Measurements from ENCODE around the gene USP31.

USP31 gene

GRCh38 chr16:23082161-23082788 lies 67.0 kb downstream of the USP31 start:
- Mint-ChIP-seq H3K4me1 (ENCODE audit: low read depth) (peaks cover 2% of the 10 kb centered on the region), H3K9me3 (no peaks in the 10 kb centered on the region), H3K27me3 (ENCODE audit: low read depth) (no peaks in the 10 kb centered on the region), H3K27ac (no peak overlapping the region), H3K36me3 (ENCODE audit: low read depth) (peaks cover 17% of the 10 kb centered on the region), H3K4me3 (no peak overlapping the region)

- Mint-ChIP-seq H3K4me1 (ENCODE audit: low read depth) (peaks cover 2% of the 10 kb centered on the region), H3K27me3 (ENCODE audit: low read depth) (no peaks in the 10 kb centered on the region), H3K4me3 (no peak overlapping the region), H3K36me3 (ENCODE audit: low read depth) (peaks cover 17% of the 10 kb centered on the region), H3K27ac (no peak overlapping the region), H3K9me3 (no peaks in the 10 kb centered on the region)
These were observed 67.6 kb downstream of the USP31 start for GRCh38 chr16:23081675-23082119.

DNA sequence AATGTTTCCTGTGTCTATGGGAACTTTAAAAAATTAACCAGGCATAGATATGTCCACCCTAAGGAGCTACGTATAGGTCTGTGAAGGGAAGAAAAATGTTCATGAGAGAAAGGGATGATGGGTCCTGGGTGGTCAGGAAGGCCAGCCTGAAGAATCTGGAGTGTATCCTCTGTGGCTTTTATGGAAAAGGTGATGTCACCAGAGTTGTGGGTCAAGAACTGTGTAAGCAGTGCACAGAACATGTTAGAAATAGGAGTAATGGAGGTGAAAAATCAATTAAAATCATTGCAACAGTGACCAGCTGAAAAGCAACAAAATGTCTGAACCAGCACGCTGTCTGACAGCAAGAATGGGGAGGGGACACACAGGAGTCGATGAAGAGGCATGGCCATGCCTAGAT lies 68.5 kb downstream of the USP31 start:
- H3K27ac Mint-ChIP-seq: no peak overlapping the region
- no peak overlapping the region for H3K4me3 Mint-ChIP-seq
- H3K27me3 Mint-ChIP-seq (ENCODE audit: low read depth): no peaks in the 10 kb centered on the region
- H3K4me1 Mint-ChIP-seq (ENCODE audit: low read depth): peaks cover 2% of the 10 kb centered on the region
- peaks cover 15% of the 10 kb centered on the region for H3K36me3 Mint-ChIP-seq (ENCODE audit: low read depth)
- no peaks in the 10 kb centered on the region for H3K9me3 Mint-ChIP-seq

- peaks cover 15% of the 10 kb centered on the region for H3K36me3 Mint-ChIP-seq (ENCODE audit: low read depth)
- no peaks in the 10 kb centered on the region for H3K9me3 Mint-ChIP-seq
- H3K4me1 Mint-ChIP-seq (ENCODE audit: low read depth): peaks cover 2% of the 10 kb centered on the region
- no peak overlapping the region for H3K27ac Mint-ChIP-seq
- no peak overlapping the region for H3K4me3 Mint-ChIP-seq
- no peaks in the 10 kb centered on the region for H3K27me3 Mint-ChIP-seq (ENCODE audit: low read depth)
These were observed 68.9 kb downstream of the USP31 start for GRCh38 chr16:23080329-23080728.

DNA sequence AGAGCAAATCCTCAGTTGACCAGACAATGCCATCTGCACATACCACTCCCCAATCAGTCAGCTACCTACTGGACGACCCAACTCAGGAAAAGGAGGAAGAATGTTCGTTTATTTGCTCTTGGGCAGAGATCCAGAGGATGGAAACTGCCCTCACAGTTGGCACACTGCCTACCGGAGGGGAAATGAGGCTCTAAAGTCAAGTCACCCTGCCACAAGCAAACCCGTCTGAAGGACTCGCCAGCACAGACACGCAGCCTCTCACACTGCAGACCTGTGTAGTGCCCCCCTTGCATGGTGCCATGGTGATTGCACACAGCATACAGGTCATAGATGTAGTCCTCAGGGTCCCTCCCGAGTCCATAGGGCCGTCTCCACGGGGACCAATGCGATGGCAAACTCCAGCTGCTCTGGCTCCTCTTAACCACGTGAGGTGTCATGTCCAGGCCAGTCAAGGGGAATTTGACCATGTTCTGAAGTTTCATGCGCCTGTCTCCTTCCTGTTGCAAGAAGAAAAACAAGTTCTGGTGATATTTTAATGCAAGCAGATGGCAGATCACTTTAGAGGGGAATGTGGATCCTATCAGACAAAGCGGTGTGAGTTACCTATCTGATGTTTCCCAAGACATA lies 69.5 kb downstream of the USP31 start:
- Mint-ChIP-seq H3K27ac (no peak overlapping the region), H3K4me3 (no peak overlapping the region), H3K4me1 (ENCODE audit: low read depth) (peaks cover 2% of the 10 kb centered on the region), H3K9me3 (no peaks in the 10 kb centered on the region), H3K36me3 (ENCODE audit: low read depth) (peaks cover 15% of the 10 kb centered on the region), H3K27me3 (ENCODE audit: low read depth) (no peaks in the 10 kb centered on the region)

DNA sequence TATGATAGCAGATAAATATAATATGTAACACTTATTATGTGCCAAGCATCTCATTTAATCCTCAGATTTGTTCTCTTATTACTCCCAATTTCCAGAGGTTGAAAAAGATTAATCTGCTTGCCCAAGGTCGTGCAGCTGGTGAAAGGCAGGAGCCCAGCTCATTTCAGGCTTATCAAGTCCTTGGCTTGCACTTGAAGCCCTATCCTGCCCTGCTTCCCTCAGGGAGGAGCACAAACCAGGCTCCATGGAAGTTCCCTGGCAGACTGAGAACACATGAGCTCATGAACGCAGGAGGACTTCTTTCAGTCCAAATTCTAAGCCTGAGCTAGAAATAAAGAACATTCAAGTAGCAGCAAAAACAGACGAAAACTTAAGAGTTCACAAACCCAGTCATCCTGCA lies 74.8 kb downstream of the USP31 start:
- H3K4me1 Mint-ChIP-seq (ENCODE audit: low read depth): no peaks in the 10 kb centered on the region
- no peaks in the 10 kb centered on the region for H3K27me3 Mint-ChIP-seq (ENCODE audit: low read depth)
- H3K4me3 Mint-ChIP-seq: no peak overlapping the region
- H3K27ac Mint-ChIP-seq: no peak overlapping the region
- H3K36me3 Mint-ChIP-seq (ENCODE audit: low read depth): peaks cover 7% of the 10 kb centered on the region
- H3K9me3 Mint-ChIP-seq: no peaks in the 10 kb centered on the region

DNA sequence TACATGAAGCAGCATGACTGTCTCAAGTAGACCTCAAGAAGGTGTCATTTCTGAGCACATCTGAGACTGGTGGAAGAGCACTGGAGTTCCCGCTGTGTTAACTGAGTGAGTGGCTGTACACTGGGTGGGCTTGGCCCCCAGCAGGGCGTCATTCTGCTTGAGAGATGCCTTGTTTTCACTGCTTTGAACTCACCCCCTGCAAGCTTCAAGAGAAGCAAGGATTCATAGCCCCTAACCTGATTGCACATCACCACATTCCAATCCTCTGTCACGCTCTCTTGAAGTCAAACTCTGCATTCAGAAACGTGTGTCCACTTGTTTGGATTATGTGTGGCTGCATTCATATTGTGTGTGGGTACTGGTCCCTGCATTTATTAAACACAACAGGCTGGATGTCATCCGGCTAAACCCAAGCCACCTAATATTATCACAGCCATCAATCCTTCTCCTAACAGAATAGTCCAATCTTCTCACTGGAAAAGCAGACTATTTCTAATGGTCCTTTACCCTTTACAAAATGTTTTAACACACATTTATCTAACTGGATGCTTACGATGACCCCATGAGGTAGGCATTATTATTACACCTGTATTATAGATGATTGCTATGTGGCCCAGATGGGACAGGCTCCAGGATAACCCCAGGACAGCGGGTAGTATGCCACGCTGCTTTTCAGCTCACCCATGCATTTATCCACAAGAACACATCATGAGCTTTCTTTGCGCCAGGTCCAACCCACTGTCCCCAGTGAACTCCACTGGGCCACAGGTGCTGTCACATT lies 76.3 kb downstream of the USP31 start:
- no peaks in the 10 kb centered on the region for H3K9me3 Mint-ChIP-seq
- no peaks in the 10 kb centered on the region for H3K4me1 Mint-ChIP-seq (ENCODE audit: low read depth)
- H3K27ac Mint-ChIP-seq: no peak overlapping the region
- peaks cover 2% of the 10 kb centered on the region for H3K36me3 Mint-ChIP-seq (ENCODE audit: low read depth)
- no peaks in the 10 kb centered on the region for H3K27me3 Mint-ChIP-seq (ENCODE audit: low read depth)
- no peak overlapping the region for H3K4me3 Mint-ChIP-seq

DNA sequence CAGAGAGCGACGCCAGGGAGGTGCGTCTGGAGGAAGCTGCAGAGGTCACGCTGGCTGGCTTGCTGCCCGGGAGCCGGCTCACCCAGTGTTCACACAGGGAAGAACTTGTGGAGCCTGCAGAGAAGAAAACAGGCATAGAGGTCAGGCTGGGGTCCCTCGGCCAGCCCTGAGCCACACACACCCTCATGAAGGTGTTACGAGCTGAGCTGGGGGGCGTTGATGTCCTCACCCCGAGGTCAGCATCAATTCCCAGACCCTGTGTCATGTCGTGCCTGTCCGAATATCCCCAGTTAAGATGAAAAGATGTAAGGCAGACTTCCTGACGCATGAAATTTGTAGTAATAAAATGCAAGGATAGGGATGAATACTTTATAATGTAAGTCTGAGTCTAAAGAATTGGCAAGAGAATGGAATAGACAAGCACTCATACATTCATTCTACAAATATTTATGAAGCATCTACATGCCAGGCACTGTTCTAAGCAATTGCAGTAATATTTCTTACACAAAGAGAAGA lies 77.1 kb downstream of the USP31 start:
- Mint-ChIP-seq H3K4me3 (no peak overlapping the region), H3K27me3 (ENCODE audit: low read depth) (no peaks in the 10 kb centered on the region), H3K9me3 (no peaks in the 10 kb centered on the region), H3K27ac (no peak overlapping the region), H3K36me3 (ENCODE audit: low read depth) (peaks cover 2% of the 10 kb centered on the region), H3K4me1 (ENCODE audit: low read depth) (no peaks in the 10 kb centered on the region)

GRCh38 chr16:23071196-23072083 lies 77.8 kb downstream of the USP31 start:
- Mint-ChIP-seq H3K4me1 (ENCODE audit: low read depth) (no peaks in the 10 kb centered on the region), H3K27me3 (ENCODE audit: low read depth) (no peaks in the 10 kb centered on the region), H3K4me3 (no peak overlapping the region), H3K27ac (no peak overlapping the region), H3K36me3 (ENCODE audit: low read depth) (peaks cover 2% of the 10 kb centered on the region), H3K9me3 (no peaks in the 10 kb centered on the region)

- H3K36me3 Mint-ChIP-seq (ENCODE audit: low read depth): peaks cover 2% of the 10 kb centered on the region
- H3K27me3 Mint-ChIP-seq (ENCODE audit: low read depth): no peaks in the 10 kb centered on the region
- H3K4me1 Mint-ChIP-seq (ENCODE audit: low read depth): no peaks in the 10 kb centered on the region
- no peak overlapping the region for H3K4me3 Mint-ChIP-seq
- H3K27ac Mint-ChIP-seq: no peak overlapping the region
- no peaks in the 10 kb centered on the region for H3K9me3 Mint-ChIP-seq
These were observed 79.4 kb downstream of the USP31 start for GRCh38 chr16:23069844-23070243.

- no peaks in the 10 kb centered on the region for H3K4me1 Mint-ChIP-seq (ENCODE audit: low read depth)
- no peaks in the 10 kb centered on the region for H3K27me3 Mint-ChIP-seq (ENCODE audit: low read depth)
- H3K4me3 Mint-ChIP-seq: no peak overlapping the region
- no peaks in the 10 kb centered on the region for H3K9me3 Mint-ChIP-seq
- H3K36me3 Mint-ChIP-seq (ENCODE audit: low read depth): peaks cover 2% of the 10 kb centered on the region
- no peak overlapping the region for H3K27ac Mint-ChIP-seq
These were observed 81.0 kb downstream of the USP31 start for GRCh38 chr16:23068079-23068736.

DNA sequence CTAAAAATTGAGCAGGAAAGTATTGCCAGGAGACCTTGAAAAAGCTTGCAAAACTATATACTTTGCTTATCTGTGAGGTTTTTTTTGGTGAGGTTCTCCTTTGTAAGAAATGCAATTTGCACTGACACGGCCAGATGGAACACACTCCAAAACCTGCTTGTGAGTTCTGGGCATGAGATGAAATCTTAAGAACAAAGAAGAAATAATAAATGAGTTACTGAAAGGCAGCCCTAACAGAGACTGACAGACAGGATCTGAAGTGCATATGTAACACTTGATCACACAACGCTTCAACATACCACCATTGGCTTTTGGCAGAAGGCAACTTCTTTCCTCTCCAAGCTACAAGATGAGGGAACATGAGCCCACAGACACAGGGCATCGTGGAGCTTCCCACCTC lies 82.6 kb downstream of the USP31 start:
- H3K4me3 Mint-ChIP-seq: no peak overlapping the region

DNA sequence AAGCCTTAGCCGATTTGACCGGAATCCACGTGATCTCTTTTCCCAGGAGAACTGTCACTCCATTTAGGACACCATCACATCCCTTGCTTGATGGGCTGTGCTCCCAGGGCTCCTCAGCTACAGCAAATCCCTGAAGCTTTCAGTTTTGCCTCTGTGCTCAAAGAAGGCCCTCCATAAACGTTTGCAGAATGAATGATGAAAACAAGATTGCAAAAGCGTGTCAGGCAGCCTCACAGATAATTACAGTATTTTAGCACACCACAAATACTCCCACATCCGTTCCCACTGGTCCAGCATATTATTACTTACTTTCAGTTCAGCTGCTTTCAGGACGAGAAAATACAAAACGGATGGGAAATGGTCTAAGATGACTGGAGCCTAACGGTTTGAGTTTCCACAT lies 84.6 kb downstream of the USP31 start:
- peaks cover 2% of the 10 kb centered on the region for H3K36me3 Mint-ChIP-seq (ENCODE audit: low read depth)
- H3K27ac Mint-ChIP-seq: no peak overlapping the region
- no peak overlapping the region for H3K4me3 Mint-ChIP-seq

More for the DNA sequence above, 82.6 kb downstream of the USP31 start:
- Mint-ChIP-seq H3K27ac (no peak overlapping the region), H3K36me3 (ENCODE audit: low read depth) (peaks cover 2% of the 10 kb centered on the region), H3K27me3 (ENCODE audit: low read depth) (no peaks in the 10 kb centered on the region), H3K9me3 (no peaks in the 10 kb centered on the region), H3K4me1 (ENCODE audit: low read depth) (no peaks in the 10 kb centered on the region)

GRCh38 chr16:23062524-23062923 lies 86.7 kb downstream of the USP31 start:
- H3K4me3 Mint-ChIP-seq: no peak overlapping the region
- no peaks in the 10 kb centered on the region for H3K4me1 Mint-ChIP-seq (ENCODE audit: low read depth)
- H3K27me3 Mint-ChIP-seq (ENCODE audit: low read depth): peaks cover 15% of the 10 kb centered on the region
- H3K9me3 Mint-ChIP-seq: no peaks in the 10 kb centered on the region
- no peaks in the 10 kb centered on the region for H3K36me3 Mint-ChIP-seq (ENCODE audit: low read depth)
- no peak overlapping the region for H3K27ac Mint-ChIP-seq

More for the DNA sequence above, 84.6 kb downstream of the USP31 start:
- Mint-ChIP-seq H3K9me3 (no peaks in the 10 kb centered on the region), H3K27me3 (ENCODE audit: low read depth) (peaks cover 5% of the 10 kb centered on the region), H3K4me1 (ENCODE audit: low read depth) (no peaks in the 10 kb centered on the region)
